OCI-LY7 (cell line): ENCODE data around the gene MACF1.

Experiments
- EZH2phosphoT487 ChIP-seq: fragments of 200-600 bp; sonication (generic); IDR thresholded peaks from 2 replicates; pipeline ENCODE4 v1.6.1; 2018; ENCODE audit warnings: low read depth, borderline replicate concordance, mild to moderate bottlenecking, mixed run types, antibody characterized with exemption, low read length, moderate library complexity, mixed read lengths
- TF ChIP-seq, protein P1 (sequence below): fragments of 200-600 bp; sonication (generic); conservative IDR thresholded peaks from 2 replicates; pipeline ENCODE4 v1.5.1; 2014; ENCODE audit warnings: mild to moderate bottlenecking, antibody characterized with exemption, low read length, moderate library complexity, mixed read lengths

DNA sequence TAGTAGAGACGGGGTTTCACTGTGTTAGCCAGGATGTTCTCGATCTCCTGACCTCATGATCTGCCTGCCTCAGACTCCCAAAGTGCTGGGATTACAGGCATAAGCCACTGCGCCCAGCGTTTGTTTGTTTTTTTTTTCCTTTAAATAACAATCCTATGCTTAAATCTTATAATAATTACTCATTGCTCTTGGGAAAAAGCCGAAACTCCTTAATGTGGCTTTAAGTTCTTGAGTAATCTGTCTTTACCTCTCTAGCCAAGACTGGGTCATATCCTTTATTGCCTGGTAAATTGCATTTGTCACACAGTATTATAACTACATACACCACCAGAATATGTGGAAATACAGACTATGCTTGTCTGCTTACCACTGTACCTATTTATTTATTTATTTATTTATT is 97.1 kb downstream of the MACF1 start:
- TF ChIP-seq, protein P1, sequence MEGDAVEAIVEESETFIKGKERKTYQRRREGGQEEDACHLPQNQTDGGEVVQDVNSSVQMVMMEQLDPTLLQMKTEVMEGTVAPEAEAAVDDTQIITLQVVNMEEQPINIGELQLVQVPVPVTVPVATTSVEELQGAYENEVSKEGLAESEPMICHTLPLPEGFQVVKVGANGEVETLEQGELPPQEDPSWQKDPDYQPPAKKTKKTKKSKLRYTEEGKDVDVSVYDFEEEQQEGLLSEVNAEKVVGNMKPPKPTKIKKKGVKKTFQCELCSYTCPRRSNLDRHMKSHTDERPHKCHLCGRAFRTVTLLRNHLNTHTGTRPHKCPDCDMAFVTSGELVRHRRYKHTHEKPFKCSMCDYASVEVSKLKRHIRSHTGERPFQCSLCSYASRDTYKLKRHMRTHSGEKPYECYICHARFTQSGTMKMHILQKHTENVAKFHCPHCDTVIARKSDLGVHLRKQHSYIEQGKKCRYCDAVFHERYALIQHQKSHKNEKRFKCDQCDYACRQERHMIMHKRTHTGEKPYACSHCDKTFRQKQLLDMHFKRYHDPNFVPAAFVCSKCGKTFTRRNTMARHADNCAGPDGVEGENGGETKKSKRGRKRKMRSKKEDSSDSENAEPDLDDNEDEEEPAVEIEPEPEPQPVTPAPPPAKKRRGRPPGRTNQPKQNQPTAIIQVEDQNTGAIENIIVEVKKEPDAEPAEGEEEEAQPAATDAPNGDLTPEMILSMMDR, result no peak
- no peak for TF ChIP-seq EZH2phosphoT487
